MV-4-11 (cell line): ENCODE data around the gene LINGO1.

ENCODE experiments used
- DNase-seq: peaks from one replicate; lab custom pipeline; 2025; lab: John Stamatoyannopoulos, UW

LINGO1 gene, protein sequence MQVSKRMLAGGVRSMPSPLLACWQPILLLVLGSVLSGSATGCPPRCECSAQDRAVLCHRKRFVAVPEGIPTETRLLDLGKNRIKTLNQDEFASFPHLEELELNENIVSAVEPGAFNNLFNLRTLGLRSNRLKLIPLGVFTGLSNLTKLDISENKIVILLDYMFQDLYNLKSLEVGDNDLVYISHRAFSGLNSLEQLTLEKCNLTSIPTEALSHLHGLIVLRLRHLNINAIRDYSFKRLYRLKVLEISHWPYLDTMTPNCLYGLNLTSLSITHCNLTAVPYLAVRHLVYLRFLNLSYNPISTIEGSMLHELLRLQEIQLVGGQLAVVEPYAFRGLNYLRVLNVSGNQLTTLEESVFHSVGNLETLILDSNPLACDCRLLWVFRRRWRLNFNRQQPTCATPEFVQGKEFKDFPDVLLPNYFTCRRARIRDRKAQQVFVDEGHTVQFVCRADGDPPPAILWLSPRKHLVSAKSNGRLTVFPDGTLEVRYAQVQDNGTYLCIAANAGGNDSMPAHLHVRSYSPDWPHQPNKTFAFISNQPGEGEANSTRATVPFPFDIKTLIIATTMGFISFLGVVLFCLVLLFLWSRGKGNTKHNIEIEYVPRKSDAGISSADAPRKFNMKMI

GRCh38 chr15:77632534-77633133, at the start of gene LINGO1:
LINGO1 (minus strand) TSS chr15:77632912; CDS start chr15:77632315, 597 bp downstream.
- no peak for DNase-seq

DNA sequence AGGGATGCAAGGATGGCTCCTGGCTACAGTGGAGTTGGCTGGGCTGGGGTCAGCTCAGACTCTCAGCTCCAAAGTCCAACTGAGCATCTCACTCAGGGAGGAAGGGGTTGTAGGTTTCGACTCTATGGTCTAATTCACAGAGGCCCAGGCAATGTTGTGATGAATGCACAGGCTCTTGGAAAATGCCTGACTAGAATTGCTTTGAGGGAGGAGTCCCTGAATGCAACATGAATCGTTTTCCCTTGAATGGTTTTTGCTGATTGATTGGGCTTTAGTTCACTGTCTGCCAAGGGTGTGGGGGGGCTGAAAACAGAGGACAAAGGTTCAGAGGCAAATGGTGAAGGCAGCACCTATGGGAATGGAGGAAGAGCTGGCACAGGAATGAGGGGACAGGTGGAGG, 48.6 kb upstream of the LINGO1 start:
- no peak for DNase-seq

DNA sequence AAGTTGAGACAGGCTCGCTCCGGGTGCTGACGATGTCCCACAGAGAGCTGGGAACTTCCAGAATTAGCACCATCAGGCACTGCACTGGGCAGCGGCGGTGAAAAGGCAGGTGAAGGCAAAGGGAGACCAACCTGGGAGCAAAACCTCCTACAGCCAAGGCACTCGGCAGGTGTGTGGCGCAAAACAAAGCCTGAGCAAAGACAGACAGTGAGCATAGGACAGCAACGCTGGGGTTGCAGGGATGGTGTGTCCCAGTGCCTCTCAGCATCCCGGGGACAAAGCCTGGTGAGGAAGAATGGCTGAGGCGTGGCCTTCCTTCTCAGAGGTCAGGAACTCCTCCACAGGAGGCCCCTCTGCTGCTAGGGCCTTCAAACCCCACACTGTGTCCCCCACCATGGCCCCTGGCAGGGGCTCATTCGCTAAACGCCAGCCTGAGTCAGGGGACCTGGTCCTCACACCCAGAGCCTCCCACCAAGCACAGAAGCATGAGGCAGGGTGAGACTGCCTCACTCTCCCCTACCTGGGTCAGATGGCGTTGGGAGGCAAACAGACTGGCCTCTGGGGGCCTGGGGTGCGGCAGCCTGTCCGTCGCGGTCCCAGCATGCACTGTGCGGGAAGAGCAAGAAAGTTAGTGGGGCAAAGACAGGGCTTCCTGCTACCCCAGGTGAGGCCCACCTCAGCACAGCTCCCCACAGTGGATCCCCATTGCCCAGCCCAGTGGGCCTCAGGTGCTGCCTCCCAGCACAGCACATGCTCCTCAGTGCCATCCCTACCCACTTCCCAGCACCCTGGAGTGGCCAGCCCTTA, 44.1 kb upstream of the LINGO1 start:
- no peak for DNase-seq

GRCh38 chr15:77675806-77676415, 43.2 kb upstream of the LINGO1 start:
- no peak for DNase-seq

GRCh38 chr15:77674327-77674726, 41.6 kb upstream of the LINGO1 start:
- DNase-seq: no peak

DNA sequence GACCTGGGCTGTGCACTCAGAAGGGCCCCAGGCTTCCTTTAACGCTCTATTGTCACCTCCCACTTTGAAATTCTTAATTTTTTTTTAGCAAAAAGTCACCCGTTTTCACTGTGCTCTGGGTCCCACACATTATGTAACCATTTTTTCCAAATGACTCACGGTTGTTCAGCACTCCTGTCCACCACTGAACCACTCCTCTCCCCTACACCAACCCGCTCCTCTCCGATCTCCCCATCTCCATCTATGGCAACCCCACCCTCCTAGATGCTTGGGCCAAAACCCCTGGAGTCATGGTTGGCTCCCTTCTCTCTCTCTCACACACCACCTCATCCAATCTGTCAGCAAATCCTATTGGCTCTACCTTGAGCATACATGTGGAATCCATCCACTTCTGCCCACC, 41.2 kb upstream of the LINGO1 start:
- no peak for DNase-seq

GRCh38 chr15:77672135-77672534, 39.4 kb upstream of the LINGO1 start:
- DNase-seq: no peak

DNA sequence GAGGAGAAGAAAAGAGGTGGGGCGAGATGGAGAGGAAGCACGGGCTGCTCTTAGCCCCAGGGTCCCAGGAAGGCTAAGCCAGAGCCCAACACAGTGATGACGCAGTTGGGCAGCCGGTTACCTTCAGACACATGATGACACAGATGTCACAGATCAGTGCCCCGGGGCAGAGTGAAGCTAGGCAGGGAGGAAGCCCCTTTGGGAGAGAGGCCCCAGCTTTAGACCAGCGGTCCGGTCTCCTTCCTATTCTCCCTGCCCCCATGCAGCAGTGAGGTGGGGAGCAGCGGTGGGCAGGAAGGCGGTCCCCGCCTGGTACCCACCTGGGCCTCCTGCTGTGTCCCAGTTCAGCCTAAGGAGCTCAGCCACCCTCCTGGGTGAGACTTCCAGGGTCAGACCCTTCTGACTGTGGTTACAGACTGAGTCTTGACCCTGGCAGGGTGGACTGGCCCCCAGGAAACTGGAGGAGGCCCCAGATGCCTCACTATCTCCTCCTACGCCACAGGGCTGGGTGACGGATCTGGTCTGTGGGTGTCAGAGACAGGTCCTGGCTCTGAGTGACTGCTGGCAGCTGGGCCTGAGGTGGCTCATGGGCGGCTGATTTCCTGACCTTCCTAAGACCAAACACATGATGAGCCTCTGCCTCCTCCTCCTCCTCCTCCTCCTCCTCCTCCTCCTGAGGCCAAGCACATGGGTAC, 38.8 kb upstream of the LINGO1 start:
- no peak for DNase-seq

GRCh38 chr15:77670558-77671361, 38.0 kb upstream of the LINGO1 start:
- DNase-seq: no peak

- DNase-seq: no peak
Observed at GRCh38 chr15:77669896-77670295, 37.2 kb upstream of the LINGO1 start.

DNA sequence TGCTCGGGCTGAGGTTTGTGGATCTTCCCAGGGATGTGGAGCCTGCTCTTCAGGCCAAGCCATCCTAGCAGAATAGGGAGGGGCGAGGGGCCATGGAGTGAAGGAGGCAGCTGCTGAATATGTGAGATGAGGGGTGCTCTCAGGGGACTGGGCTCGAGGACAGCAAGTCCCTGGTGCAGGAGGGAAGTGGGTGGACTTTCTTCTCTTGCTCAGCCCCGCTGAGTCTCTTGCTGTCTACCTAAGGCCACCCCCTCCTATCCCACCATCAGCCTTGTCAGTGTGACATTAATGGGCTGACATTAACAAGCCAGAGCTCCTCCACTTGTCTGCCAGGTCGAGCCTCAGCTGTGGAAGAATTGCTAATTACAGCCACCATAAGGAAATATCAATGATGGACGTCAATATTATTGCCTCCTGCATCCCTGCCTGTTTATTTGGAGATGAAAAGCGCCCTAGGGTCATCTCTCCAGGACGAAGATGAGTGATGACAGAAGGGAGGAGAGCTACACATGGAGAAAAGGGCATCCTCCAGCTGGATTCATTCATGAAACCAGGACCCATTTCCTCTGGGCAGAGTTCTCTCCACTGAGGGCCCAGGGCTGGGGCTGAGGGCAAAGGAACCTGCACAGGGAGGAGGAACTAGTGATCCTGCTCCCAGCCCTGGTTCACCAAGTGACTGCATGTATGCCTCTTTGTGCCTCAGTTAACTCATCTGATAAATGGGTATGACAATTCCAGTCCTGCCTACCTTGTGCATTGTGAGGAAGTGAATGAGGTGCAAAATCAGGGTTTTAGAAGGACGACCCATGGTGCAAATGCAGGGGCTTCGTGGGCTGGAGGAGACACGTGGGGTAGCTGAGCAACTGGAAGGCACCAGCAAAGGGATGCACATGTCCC, 34.9 kb upstream of the LINGO1 start:
- no peak for DNase-seq

GRCh38 chr15:77666296-77666660, 33.6 kb upstream of the LINGO1 start:
- no peak for DNase-seq

DNA sequence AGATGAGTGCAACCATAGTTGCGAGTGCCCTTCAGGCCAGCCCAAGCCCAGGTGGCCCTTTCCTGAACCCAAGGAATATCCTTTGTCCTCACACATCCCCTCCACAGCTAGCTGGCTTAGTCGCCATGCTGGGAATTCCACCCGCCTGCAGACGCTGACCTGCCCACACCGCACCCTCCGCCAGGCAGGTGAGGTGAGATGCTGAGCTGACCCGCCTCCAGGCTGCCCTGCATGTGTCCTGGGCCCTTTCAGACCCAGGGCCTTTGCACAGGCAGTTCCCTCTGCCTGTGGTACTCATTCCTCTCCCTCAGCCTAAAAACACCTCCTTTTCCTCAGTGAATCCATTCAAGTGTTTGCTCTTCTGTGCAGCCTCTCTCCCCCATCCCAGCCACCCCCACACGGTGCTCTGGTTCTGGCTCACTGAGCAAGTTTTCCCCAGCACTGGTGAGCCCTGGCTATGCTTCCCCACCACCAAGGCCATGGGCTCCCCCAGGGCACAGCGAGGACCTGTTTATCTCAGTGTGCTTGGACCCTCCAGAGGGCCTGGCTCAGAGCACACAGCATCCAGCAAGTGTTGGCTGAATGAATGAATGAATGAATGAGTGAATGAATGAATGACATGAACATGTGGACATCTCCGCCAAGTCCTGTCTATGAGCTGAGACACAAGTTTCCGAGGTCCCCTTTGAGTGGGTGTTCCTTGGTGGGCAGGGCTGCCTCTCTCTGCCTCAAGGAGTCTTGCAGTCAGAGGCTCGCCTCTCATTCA, 33.0 kb upstream of the LINGO1 start:
- DNase-seq: no peak

DNA sequence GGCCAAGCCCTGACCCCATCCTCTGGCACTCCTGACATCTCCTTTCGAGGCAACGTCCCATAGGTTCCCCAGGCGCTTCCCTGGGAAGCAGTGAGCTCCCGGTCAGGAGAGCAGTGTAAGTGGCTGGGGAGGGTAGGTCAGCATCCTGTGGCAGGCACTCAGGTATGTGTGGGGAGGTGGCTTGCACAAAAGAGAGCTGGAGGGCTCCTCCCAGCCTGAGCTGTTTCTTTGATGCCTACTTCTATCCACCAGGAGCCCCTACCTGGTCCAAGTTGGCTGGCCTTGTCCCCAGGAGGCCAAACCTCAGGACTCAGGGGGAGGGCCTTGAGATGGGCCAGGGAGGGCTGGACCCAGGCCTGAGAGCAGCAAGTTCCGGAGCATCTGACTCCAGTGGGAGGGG, 31.7 kb upstream of the LINGO1 start:
- DNase-seq: no peak

DNA sequence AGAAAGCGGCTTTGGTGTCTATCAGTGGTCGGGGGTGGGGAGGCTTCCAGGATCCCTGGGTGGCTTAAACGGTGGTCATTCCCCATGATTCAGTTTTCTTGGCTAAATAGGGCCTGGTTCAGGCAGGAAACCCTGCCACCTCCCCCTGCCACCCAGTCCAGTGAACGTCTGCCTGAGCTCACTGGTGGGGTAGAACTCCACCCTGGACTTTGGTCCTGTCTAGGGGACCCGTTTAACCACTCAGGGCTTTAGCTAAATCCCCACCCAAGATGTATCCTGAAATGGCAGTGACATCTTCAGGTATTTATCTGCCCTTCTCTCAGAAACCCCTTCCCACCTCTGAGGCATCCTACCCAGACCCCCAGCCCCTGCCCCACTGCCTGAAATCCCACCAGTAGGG, 30.5 kb upstream of the LINGO1 start:
- DNase-seq: no peak

DNA sequence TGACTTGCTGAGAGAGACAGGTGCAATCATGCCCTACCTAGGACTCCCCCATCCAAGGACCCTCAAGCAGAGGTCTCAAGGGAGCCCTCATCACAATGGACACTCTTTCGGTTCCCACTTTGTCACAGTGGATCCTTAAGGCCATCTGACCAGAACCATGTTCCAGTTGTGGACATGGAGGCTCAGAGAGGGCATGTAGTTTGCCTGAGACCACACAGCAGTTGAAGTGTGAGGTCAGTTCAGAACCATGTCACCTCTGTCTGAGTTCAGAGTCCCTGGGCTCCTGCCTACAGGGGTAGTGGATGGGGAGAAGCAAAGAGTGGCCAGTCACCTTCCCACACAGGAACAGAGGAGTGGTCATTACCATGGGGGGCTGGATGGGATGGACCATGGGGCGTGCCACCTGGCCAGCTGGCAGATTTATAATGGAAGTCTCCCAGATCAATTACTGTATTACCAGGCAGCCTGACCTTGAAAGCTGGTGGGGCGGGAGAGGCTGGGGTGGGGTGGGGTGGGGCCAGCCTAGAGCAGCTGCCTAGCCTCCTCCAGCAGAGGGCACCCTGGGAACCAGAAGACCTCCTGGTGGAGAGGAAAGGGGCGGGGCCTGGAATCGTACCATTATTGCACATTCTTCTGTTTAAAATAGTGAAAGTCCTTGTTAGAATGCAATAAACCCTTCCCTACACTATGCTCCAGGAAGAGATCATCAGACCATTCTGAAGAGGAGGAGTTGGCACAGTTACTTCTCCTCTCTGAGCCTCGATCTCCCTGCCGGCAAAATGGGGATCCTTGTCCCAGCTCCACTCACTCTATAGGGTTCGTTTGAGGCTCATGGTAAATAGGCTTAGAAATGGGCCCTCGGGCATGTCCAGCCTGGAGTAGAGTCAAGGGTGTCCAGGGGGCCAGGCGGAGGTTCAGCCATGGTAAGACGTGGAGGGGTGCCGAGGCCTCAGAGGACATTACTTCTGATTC, 26.9 kb upstream of the LINGO1 start:
- peak; percentile 63 for DNase-seq

DNA sequence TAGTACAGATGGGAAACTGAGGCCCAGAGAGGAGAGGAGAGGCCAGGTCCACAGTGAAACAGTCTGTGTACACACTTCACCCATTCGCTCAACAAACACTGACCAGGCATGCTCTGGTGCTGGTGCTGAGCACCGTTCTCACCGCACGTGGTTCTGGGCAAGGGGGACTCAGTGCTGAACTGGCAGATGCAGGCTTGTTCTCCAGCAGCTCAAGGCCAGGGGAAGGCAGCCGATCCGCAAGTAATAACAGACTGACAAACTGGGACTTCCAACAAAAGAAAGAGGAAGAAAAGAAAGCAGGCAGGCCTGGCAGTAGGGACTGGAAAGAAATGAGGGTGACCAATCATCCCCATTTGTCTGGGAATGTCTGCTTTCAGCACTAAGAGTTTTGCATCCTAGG, 25.6 kb upstream of the LINGO1 start:
- DNase-seq: no peak
